A549 (cell line): ENCODE measurements around the gene CASP8. TPM values are rescaled to one million over a fixed set of nuclear protein-coding genes. Genes with fewer than 3 reads are reported as not detected.
"Not testable (repeated sequence)": the region's sequence is repeated elsewhere in the genome, so short reads cannot be mapped to it uniquely, and the experiment has no call there.

Experiments
- ATAC-seq, 2 experiments: fragments of 200-7000 bp in 1 of 2; fragments of >200 bp in 1 of 2; cut with Nextera tagmentation in 1 of 2; cut with Tn5 transposase in 1 of 2; 3 replicates each; pipeline versions ENCODE4 v1.8.0 to v1.9.1; 2018 to 2020; ENCODE audit warnings: mild to moderate bottlenecking in 1 of 2, moderate library complexity in 1 of 2
- CTCF ChIA-PET: fragments of 300-600 bp; sonication (Branson Sonifier 250); formaldehyde crosslinking; extraction: SDS; loops from one replicate; lab custom pipeline; 2021; ENCODE audit warnings: antibody characterized with exemption, inconsistent platforms; lab: Yijun Ruan, JAX
- POLR2A ChIA-PET: fragments of 350-600 bp; formaldehyde crosslinking; extraction: SDS; loops from one replicate; lab custom pipeline; 2021; ENCODE audit warnings: antibody characterized with exemption, inconsistent platforms; lab: Yijun Ruan, JAX
- DNase-seq, 2 experiments: peaks; one replicate each; pipeline versions ENCODE4 v3.0.0 to v3.0.0-alpha.2; 2011 to 2016; ENCODE audit warnings: low read depth in 1 of 2, low spot score in 1 of 2
- FAIRE-seq: peaks from 2 replicates; lab custom pipeline; 2011; peaks lifted over from hg19 to GRCh38; lab: Jason Lieb, UNC
- H3K27ac ChIP-seq, 2 experiments: fragments of >200 bp; sonication (Bioruptor Twin); formaldehyde crosslinking; 3 replicates each; pipeline ENCODE4 v1.5.1; 2016 to 2017
- H3K4me1 ChIP-seq: fragments of >200 bp; sonication (Bioruptor Twin); formaldehyde crosslinking; 3 replicates; pipeline ENCODE4 v1.6.1; 2016
- H3K4me2 ChIP-seq: fragments of >200 bp; sonication (Bioruptor Twin); formaldehyde crosslinking; 3 replicates; pipeline ENCODE4 v1.6.1; 2016
- H3K4me3 ChIP-seq: fragments of >200 bp; sonication (Bioruptor Twin); formaldehyde crosslinking; 3 replicates; pipeline ENCODE4 v1.5.1; 2016
- H3K9me3 ChIP-seq: fragments of >200 bp; sonication (Bioruptor Twin); formaldehyde crosslinking; 3 replicates; pipeline ENCODE4 v1.6.1; 2016
- CHD2 ChIP-seq: fragments of 150-350 bp; IDR thresholded peaks from 2 replicates; pipeline ENCODE4 v1.6.1; 2014; ENCODE audit warnings: low read length; ENCODE audit not compliant: partially characterized antibody
- CHD4 ChIP-seq: fragments of 200-600 bp; sonication (generic); IDR thresholded peaks from 2 replicates; pipeline ENCODE4 v1.6.1; 2016; ENCODE audit warnings: antibody characterized with exemption, mild to moderate bottlenecking, borderline replicate concordance
- EHF ChIP-seq: fragments of 250-450 bp; sonication (Bioruptor Pico); IDR thresholded peaks from 2 replicates; pipeline ENCODE4 v1.5.0; 2020; ENCODE audit warnings: mild to moderate bottlenecking
- EHMT2 ChIP-seq: fragments of 200-600 bp; sonication (generic); IDR thresholded peaks from 2 replicates; pipeline ENCODE4 v1.6.1; 2016; ENCODE audit warnings: antibody characterized with exemption, low read depth, mild to moderate bottlenecking, moderate library complexity
- EP300 ChIP-seq, 2 experiments: fragments of >200 bp; sonication (Bioruptor Twin); formaldehyde crosslinking; IDR thresholded peaks; 2 replicates in 1 of 2; 3 replicates in 1 of 2; pipeline ENCODE4 v1.6.1; 2016 to 2017
- FOXS1 ChIP-seq: fragments of 250-450 bp; sonication (Bioruptor Pico); IDR thresholded peaks from 2 replicates; pipeline ENCODE4 v1.5.0; 2020; ENCODE audit warnings: mild to moderate bottlenecking, moderate library complexity
- GATA3 ChIP-seq: IDR thresholded peaks from 2 replicates; pipeline ENCODE4 v1.6.1; 2012; ENCODE audit warnings: borderline replicate concordance
- HOXA7 ChIP-seq: fragments of 250-450 bp; sonication (Bioruptor Pico); IDR thresholded peaks from 2 replicates; pipeline ENCODE4 v1.5.0; 2020; ENCODE audit warnings: mild to moderate bottlenecking, moderate library complexity
- HOXB13 ChIP-seq: fragments of 250-450 bp; sonication (Bioruptor Pico); IDR thresholded peaks from 2 replicates; pipeline ENCODE4 v1.5.0; 2020; ENCODE audit warnings: low read depth, mild to moderate bottlenecking, moderate library complexity
- HOXB5 ChIP-seq: fragments of 250-450 bp; sonication (Bioruptor Pico); IDR thresholded peaks from 2 replicates; pipeline ENCODE4 v1.5.0; 2020; ENCODE audit warnings: mild to moderate bottlenecking, moderate library complexity
- KDM5A ChIP-seq: fragments of 200-600 bp; sonication (generic); IDR thresholded peaks from 2 replicates; pipeline ENCODE4 v1.6.1; 2016; ENCODE audit warnings: antibody characterized with exemption, mild to moderate bottlenecking
- MAFK ChIP-seq: fragments of 450-650 bp; IDR thresholded peaks from 2 replicates; pipeline ENCODE4 v1.6.1; 2014; ENCODE audit not compliant: partially characterized antibody
- MAZ ChIP-seq: fragments of 150-350 bp; IDR thresholded peaks from 2 replicates; pipeline ENCODE4 v1.6.1; 2014; ENCODE audit warnings: antibody characterized with exemption, low read depth, low read length, borderline replicate concordance
- NPAS2 ChIP-seq: fragments of 250-450 bp; sonication (Bioruptor Pico); IDR thresholded peaks from 2 replicates; pipeline ENCODE4 v1.8.0; 2022; ENCODE audit warnings: mild to moderate bottlenecking, moderate library complexity, borderline replicate concordance
- POLR2A ChIP-seq: IDR thresholded peaks from 2 replicates; pipeline ENCODE4 v1.6.1; 2012; ENCODE audit warnings: mild to moderate bottlenecking, low read length
- RAD21 ChIP-seq, 2 experiments: fragments of >200 bp in 1 of 2; sonication (Bioruptor Twin) in 1 of 2; formaldehyde crosslinking in 1 of 2; IDR thresholded peaks in 1 of 2; conservative IDR thresholded peaks in 1 of 2; 2 replicates in 1 of 2; 3 replicates in 1 of 2; pipeline ENCODE4 v1.6.1; 2012 to 2018; ENCODE audit warnings: inconsistent platforms in 1 of 2
- TP53 ChIP-seq: fragments of 250-450 bp; sonication (Bioruptor Pico); IDR thresholded peaks from 2 replicates; pipeline ENCODE4 v1.5.0; 2021; ENCODE audit warnings: mild to moderate bottlenecking, moderate library complexity
- ZC3H11A ChIP-seq: fragments of 450-650 bp; IDR thresholded peaks from 2 replicates; pipeline ENCODE4 v1.6.1; 2014; ENCODE audit warnings: antibody characterized with exemption, mild to moderate bottlenecking
- ZFP36 ChIP-seq: fragments of 450-650 bp; IDR thresholded peaks from 2 replicates; pipeline ENCODE4 v1.6.1; 2014; ENCODE audit warnings: borderline replicate concordance; ENCODE audit not compliant: partially characterized antibody
- ZNF302 ChIP-seq: fragments of 250-450 bp; sonication (Bioruptor Pico); IDR thresholded peaks from 2 replicates; pipeline ENCODE4 v1.9.0; 2021; ENCODE audit warnings: inconsistent platforms, mild to moderate bottlenecking, moderate library complexity
- WGBS: methylation state at CpG from one replicate; pipeline ENCODE4 v1.1.6; 2017; ENCODE audit errors: missing lambda C conversion rate; 5-methylcytosine and 5-hydroxymethylcytosine counted together
- polyA plus RNA-seq, 4 experiments: library from polyadenylated mRNA; depleted of rRNA in 3 of 4; stranded (reverse); fragments of >200 nt; fragmentation: RNase III in 1 of 4; extraction: RNeasy Plus Mini Kit Qiagen cat#74134 plus additional on column Dnase treatment in 1 of 4; gene quantifications; 2 replicates in 3 of 4; 3 replicates in 1 of 4; pipeline ENCODE4 v1.2.3, GENCODE V29; 2011 to 2017
- TF ChIP-seq, protein P1 (sequence below): fragments of 200-600 bp; sonication (generic); IDR thresholded peaks from 2 replicates; pipeline ENCODE4 v1.6.1; 2016; ENCODE audit warnings: antibody characterized with exemption, mild to moderate bottlenecking, moderate library complexity
- TF ChIP-seq, protein P2 (sequence below): fragments of 150-350 bp; IDR thresholded peaks from 2 replicates; pipeline ENCODE4 v1.6.1; 2014; ENCODE audit warnings: low read depth, mild to moderate bottlenecking, low read length
- TF ChIP-seq, protein P3 (sequence below): IDR thresholded peaks from 2 replicates; pipeline ENCODE4 v1.6.1; 2012

Gene CASP8
- polyA plus RNA-seq, 2 of the 4 experiments (the other 2 are of a cell fraction): 40.2 to 65.2 TPM

DNA sequence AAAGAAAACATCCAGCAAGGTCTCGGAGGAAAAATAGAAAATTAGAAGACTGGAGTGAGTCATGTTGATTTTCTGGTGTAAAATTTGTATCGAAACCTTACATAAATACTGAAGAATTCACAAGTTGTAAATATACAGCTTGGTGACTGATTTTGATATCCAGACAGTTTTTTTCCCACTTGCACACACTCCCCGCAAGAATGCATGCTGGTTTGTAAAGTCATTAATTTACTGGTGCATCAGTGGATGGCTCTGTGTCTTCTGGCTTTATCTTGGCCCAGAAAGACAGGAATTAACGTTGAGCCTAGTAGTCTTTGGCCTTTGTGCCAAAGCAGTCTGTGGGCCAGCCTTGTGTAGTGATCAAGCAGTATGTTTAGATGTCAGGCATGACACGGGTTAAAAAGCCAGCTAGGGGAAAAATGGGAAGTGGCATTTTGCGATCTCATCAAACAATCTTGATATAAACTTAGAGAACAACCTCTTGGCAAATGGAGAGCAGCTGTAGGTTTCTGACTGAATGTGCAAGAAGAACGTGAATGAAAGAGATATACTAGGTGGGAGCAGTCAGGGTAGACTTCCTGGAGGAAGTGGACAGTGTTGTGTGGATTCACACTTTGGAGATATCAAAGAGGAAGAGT lies 22.7 kb upstream of the CASP8 start:
- Histone ChIP-seq H3K9me3 (peaks cover 3% of the 10 kb centered on the region; the same call in 1 of the 3 replicates), H3K4me2 (no peak overlapping the region), H3K4me3 (no peak overlapping the region), H3K4me1 (peaks cover 20% of the 10 kb centered on the region), H3K27ac (no peak overlapping the region)
- CTCF ChIA-PET: interaction anchor here (1.1 to 1.3 kb wide), 3 partner anchors 14 to 432 kb away, joined by 3 to 5 read pairs (median 3); no protein-coding TSS in a partner anchor
- FAIRE-seq: no peak
- ATAC-seq: no peak
- 85% methylated on average over 7 of the region's 7 CpGs for WGBS
- POLR2A ChIA-PET: no interaction called here
- no peak for DNase-seq
- no peak for TF ChIP-seq MAFK
- no peak for TF ChIP-seq ZNF302
- no peak for TF ChIP-seq HOXA7 (CRISPR knock-in tag)
- TF ChIP-seq RAD21 (conservative IDR thresholded peaks at IDR 0.05 in 1 of 2, IDR thresholded peaks at IDR 0.05 in 1 of 2): no peak
- TF ChIP-seq HOXB13: no peak
- peak; percentile 40 for TF ChIP-seq ZFP36
- no peak for TF ChIP-seq CHD2

DNA sequence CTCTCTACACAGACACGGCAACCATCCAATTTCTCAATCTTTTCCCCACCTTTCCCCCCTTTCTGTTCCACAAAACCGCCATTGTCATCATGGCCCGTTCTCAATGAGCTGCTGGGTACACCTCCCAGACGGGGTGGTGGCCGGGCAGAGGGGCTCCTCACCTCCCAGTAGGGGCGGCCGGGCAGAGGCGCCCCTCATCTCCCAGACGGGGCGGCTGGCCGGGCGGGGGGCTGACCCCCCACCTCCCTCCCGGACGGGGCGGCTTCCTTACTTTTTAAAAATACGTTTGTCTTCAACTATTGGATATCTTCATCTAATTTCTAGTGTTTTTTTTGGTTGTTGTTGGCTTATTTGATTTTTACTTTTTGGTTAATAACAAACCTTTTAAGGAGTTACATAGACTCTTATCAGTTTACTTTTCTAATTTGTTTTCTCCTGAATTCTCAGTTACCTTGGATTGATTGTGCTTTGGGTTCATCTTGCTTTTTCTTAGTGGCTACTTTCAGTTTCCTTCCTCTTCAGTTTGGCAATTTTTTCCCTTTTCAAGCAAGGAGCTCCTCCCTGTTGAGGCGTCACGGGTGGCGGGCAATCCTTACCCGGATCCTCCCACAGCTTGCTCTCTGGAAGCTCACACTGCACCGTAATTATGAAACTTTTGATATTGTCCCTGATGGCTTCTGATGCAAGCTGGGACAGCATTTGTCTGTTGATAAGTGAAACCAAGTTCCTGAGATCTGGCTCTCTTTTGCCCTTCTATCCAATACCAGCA lies 21.0 kb upstream of the CASP8 start:
- H3K4me1 ChIP-seq: peaks cover 16% of the 10 kb centered on the region; the same call in 2 of the 3 replicates
- H3K4me3 ChIP-seq, DNase-seq, CTCF ChIA-PET, H3K4me2 ChIP-seq, ATAC-seq, H3K27ac ChIP-seq, H3K9me3 ChIP-seq, POLR2A ChIA-PET, FAIRE-seq: not testable (repeated sequence)
- WGBS: 94% methylated on average over 16 of the region's 21 CpGs

DNA sequence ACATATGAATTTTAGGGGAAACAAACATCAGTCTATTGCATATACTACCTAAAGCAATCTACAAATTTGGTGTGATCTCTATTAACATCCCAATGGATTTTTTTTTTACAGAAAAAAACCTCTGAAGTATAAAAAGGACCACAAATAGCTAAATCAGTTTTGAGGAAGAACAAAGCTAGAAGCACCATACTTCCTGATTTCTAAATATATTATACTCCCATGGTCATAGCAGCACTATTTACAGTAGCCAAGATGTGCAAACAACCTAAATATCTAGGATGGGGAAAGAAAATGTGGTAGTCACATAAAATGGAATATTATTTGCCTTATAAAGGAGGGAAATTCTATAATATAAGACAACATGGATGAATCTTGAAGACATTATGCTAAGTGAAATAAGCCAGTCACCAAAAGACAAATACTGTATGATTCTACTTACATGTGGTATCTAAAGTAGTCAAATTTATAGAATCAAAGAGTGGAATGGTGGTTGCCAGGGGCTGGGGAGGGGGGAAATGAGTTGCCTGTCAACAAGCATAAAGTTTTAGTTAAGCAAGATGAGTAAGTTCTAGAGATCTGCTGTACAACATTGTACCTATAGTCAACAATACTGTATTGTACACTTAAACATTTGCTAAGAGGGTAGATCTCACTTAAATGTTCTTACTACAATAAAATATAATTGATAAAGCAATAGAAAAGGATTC lies 17.6 kb upstream of the CASP8 start:
- ChIA-PET POLR2A (no interaction called here), CTCF (interaction anchor here (1.4 kb wide), 1 partner anchor 11 kb away, joined by 3 read pairs; no protein-coding TSS in a partner anchor)
- Histone ChIP-seq H3K4me2 (no peak overlapping the region), H3K4me1 (no peaks in the 10 kb centered on the region), H3K9me3 (peaks cover 3% of the 10 kb centered on the region; the same call in 1 of the 3 replicates), H3K27ac (no peak overlapping the region), H3K4me3 (no peak overlapping the region)
- ATAC-seq (no peak), FAIRE-seq (no peak), DNase-seq (no peak)
- no peak for TF ChIP-seq NPAS2 (CRISPR knock-in tag)
- no peak for TF ChIP-seq HOXA7 (CRISPR knock-in tag)
- TF ChIP-seq ZNF302: no peak
- no peak for TF ChIP-seq KDM5A
- no peak for TF ChIP-seq ZC3H11A
- no peak for TF ChIP-seq FOXS1
- TF ChIP-seq CHD2: no peak

DNA sequence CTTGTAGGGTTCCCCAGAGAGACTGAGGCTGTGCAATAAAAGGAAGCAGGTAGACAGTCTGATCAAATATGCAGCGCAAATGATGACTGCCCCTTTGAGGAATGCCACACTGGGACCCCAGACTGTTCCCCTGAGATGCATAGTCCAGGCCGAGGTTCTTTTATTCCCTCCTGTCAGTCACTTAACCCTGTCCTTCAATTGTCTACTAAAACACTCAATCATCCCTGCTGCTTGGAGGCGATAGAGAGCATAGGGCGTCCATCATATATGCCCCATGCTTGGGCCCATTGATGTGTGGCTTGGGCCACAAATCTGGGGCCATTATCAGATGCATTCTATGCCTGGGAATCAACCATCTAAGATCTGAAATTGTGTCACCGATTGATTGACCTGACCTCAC lies 15.5 kb upstream of the CASP8 start:
- no peak overlapping the region for H3K27ac ChIP-seq
- ATAC-seq (no peak), DNase-seq (no peak), FAIRE-seq (no peak)
- H3K4me3 ChIP-seq: no peak overlapping the region
- H3K4me1 ChIP-seq: no peaks in the 10 kb centered on the region
- no peak overlapping the region for H3K4me2 ChIP-seq
- WGBS: 94% methylated on average over 5 of the region's 5 CpGs
- ChIA-PET POLR2A (no interaction called here), CTCF (no interaction called here)
- H3K9me3 ChIP-seq: peaks cover 3% of the 10 kb centered on the region; the same call in 1 of the 3 replicates
- TF ChIP-seq EHMT2: no peak
- TF ChIP-seq MAZ: no peak
- TF ChIP-seq POLR2A: no peak
- TF ChIP-seq HOXB5: no peak
- no peak for TF ChIP-seq CHD4
- TF ChIP-seq, protein P1, sequence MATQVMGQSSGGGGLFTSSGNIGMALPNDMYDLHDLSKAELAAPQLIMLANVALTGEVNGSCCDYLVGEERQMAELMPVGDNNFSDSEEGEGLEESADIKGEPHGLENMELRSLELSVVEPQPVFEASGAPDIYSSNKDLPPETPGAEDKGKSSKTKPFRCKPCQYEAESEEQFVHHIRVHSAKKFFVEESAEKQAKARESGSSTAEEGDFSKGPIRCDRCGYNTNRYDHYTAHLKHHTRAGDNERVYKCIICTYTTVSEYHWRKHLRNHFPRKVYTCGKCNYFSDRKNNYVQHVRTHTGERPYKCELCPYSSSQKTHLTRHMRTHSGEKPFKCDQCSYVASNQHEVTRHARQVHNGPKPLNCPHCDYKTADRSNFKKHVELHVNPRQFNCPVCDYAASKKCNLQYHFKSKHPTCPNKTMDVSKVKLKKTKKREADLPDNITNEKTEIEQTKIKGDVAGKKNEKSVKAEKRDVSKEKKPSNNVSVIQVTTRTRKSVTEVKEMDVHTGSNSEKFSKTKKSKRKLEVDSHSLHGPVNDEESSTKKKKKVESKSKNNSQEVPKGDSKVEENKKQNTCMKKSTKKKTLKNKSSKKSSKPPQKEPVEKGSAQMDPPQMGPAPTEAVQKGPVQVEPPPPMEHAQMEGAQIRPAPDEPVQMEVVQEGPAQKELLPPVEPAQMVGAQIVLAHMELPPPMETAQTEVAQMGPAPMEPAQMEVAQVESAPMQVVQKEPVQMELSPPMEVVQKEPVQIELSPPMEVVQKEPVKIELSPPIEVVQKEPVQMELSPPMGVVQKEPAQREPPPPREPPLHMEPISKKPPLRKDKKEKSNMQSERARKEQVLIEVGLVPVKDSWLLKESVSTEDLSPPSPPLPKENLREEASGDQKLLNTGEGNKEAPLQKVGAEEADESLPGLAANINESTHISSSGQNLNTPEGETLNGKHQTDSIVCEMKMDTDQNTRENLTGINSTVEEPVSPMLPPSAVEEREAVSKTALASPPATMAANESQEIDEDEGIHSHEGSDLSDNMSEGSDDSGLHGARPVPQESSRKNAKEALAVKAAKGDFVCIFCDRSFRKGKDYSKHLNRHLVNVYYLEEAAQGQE: no peak
- TF ChIP-seq GATA3: no peak
- no peak for TF ChIP-seq HOXB13
- TF ChIP-seq, protein P2, sequence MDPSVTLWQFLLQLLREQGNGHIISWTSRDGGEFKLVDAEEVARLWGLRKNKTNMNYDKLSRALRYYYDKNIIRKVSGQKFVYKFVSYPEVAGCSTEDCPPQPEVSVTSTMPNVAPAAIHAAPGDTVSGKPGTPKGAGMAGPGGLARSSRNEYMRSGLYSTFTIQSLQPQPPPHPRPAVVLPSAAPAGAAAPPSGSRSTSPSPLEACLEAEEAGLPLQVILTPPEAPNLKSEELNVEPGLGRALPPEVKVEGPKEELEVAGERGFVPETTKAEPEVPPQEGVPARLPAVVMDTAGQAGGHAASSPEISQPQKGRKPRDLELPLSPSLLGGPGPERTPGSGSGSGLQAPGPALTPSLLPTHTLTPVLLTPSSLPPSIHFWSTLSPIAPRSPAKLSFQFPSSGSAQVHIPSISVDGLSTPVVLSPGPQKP: no peak
- TF ChIP-seq EP300 (IDR thresholded peaks at IDR 0.05): no peak
- TF ChIP-seq TP53 (CRISPR knock-in tag): no peak
- TF ChIP-seq, protein P3, sequence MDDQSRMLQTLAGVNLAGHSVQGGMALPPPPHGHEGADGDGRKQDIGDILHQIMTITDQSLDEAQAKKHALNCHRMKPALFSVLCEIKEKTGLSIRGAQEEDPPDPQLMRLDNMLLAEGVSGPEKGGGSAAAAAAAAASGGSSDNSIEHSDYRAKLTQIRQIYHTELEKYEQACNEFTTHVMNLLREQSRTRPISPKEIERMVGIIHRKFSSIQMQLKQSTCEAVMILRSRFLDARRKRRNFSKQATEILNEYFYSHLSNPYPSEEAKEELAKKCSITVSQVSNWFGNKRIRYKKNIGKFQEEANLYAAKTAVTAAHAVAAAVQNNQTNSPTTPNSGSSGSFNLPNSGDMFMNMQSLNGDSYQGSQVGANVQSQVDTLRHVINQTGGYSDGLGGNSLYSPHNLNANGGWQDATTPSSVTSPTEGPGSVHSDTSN: no peak
- TF ChIP-seq EHF (CRISPR knock-in tag): no peak
